GM21367 (cell line): ENCODE results near the gene RSKR.
"Not testable (repeated sequence)": the region's sequence is repeated elsewhere in the genome, so short reads cannot be mapped to it uniquely, and the experiment has no call there.

ENCODE experiments used
- ATAC-seq: cut with Tn5 transposase; IDR thresholded peaks from one replicate; pipeline ENCODE4 v1.9.1; 2021; ENCODE audit not compliant: unreplicated experiment

The RSKR gene

GRCh38 chr17:28578246-28579195, 35.5 kb downstream of the RSKR start:
- no peak for ATAC-seq

GRCh38 chr17:28577466-28577824, 36.5 kb downstream of the RSKR start:
- no peak for ATAC-seq

GRCh38 chr17:28576758-28577465, 37.1 kb downstream of the RSKR start, which contains the start of gene ALDOC:
Gene ALDOC (minus strand): TSS chr17:28576895. CDS start chr17:28575532, 1,363 bp downstream.
- no peak for ATAC-seq

- ATAC-seq, result not testable (repeated sequence)
Observed at GRCh38 chr17:28576016-28576415, 38.0 kb downstream of the RSKR start.

GRCh38 chr17:28575126-28575795, 38.7 kb downstream of the RSKR start:
- ATAC-seq, result no peak

GRCh38 chr17:28574526-28574925, 39.5 kb downstream of the RSKR start:
- ATAC-seq, result no peak

GRCh38 chr17:28573966-28574480, 40.0 kb downstream of the RSKR start:
- ATAC-seq, result no peak

- ATAC-seq, result no peak
Observed at GRCh38 chr17:28573521-28573920, 40.5 kb downstream of the RSKR start.

GRCh38 chr17:28573040-28573380, 41.0 kb downstream of the RSKR start:
- ATAC-seq, result no peak

- no peak for ATAC-seq
Observed at GRCh38 chr17:28572259-28573039, 41.5 kb downstream of the RSKR start.

GRCh38 chr17:28571361-28572122, 42.4 kb downstream of the RSKR start, which contains the start of gene PIGS:
Gene PIGS (minus strand): TSS chr17:28571524. CDS start chr17:28571496, 28 bp downstream.
- ATAC-seq, result peak; percentile 67

GRCh38 chr17:28570716-28571360, 43.1 kb downstream of the RSKR start:
- no peak for ATAC-seq

GRCh38 chr17:28569446-28569845, 44.5 kb downstream of the RSKR start:
- ATAC-seq, result no peak

- no peak for ATAC-seq
Observed at GRCh38 chr17:28567604-28568003, 46.4 kb downstream of the RSKR start.

- no peak for ATAC-seq
Observed at GRCh38 chr17:28563475-28563874, 50.5 kb downstream of the RSKR start.
